Adrenal gland (tissue), 19 donors: ENCODE data around the gene COQ4. TPM values are rescaled to one million over a fixed set of nuclear protein-coding genes. Genes with fewer than 3 reads are reported as not detected.

Source experiments
- DNase-seq, 7 donors: peaks; one replicate each; pipeline ENCODE4 v3.0.0-alpha.2; 2019 to 2020
- H3K27ac ChIP-seq, 5 donors: fragments of 200-600 bp; sonication (generic) in 4 of 5; 1 replicate in 3 of 5; 2 replicates in 2 of 5; pipeline versions ENCODE4 v1.5.1 to v1.8.0; 2016 to 2020; ENCODE audit warnings: mild to moderate bottlenecking in 1 of 5
- H3K27me3 ChIP-seq: fragments of 200-600 bp; 2 replicates; pipeline ENCODE4 v1.8.0; 2021
- H3K36me3 ChIP-seq, 2 donors: fragments of 200-600 bp; replicated peaks in 1 of 2; 1 replicate in 1 of 2; 2 replicates in 1 of 2; pipeline versions ENCODE4 v1.5.1 to v1.8.0; 2018 to 2022
- H3K4me1 ChIP-seq, 2 donors: fragments of 200-600 bp; replicated peaks in 1 of 2; 1 replicate in 1 of 2; 2 replicates in 1 of 2; pipeline versions ENCODE4 v1.5.1 to v1.8.0; 2018 to 2021
- H3K4me3 ChIP-seq, 4 donors: fragments of 200-600 bp; sonication (generic) in 3 of 4; one replicate each; pipeline ENCODE4 v1.5.1; 2016 to 2018
- H3K9me3 ChIP-seq, 3 donors: fragments of 200-600 bp; sonication (generic) in 1 of 3; replicated peaks in 1 of 3; 1 replicate in 2 of 3; 2 replicates in 1 of 3; pipeline versions ENCODE4 v1.5.1 to v1.8.0; 2016 to 2021
- POLR2A ChIP-seq, 2 donors: fragments of 450-650 bp; IDR thresholded peaks; one replicate each; pipeline ENCODE4 v1.6.1; 2017; ENCODE audit warnings: antibody characterized with exemption in 2 of 2, mild to moderate bottlenecking in 2 of 2, moderate library complexity in 1 of 2
- WGBS, 4 donors: extraction: QIAGEN DNeasy Blood & Tissue Kit in 2 of 4; methylation state at CpG; one replicate each; pipeline versions ENCODE4 v1.1.5 to v1.1.7; 2013 to 2017; 5-methylcytosine and 5-hydroxymethylcytosine counted together
- intact Hi-C, 2 donors: fragments of 100-400 bp; cut with DNase I; formaldehyde crosslinking; loops; one replicate each; pipeline versions ENCODE4 v1.14.1 to v1.15.0; 2022 to 2023
- long read RNA-seq, 10 donors: library from polyadenylated mRNA in 3 of 10; unstranded in 2 of 10; stranded (forward) in 1 of 10; transcript quantifications; one replicate each; pipeline ENCODE4 v2.0.0 and lab custom pipeline, GENCODE V29; 2021 to 2026
- polyA plus RNA-seq, 3 donors: library from polyadenylated mRNA; stranded (reverse); fragments of 200-250 nt in 2 of 3; fragments of 350-450 nt in 1 of 3; fragmentation: Illumina TruSeq in 1 of 3; extraction: RNeasy Lipid Tissue Mini Kit (QIAGEN cat#74804) in 1 of 3; gene quantifications; one replicate each; pipeline ENCODE4 v1.2.3, GENCODE V29; 2013 to 2014
- total RNA-seq, 9 donors: library from RNA; depleted of rRNA in 4 of 9; stranded (reverse); fragments of >200 nt in 4 of 9; fragments of 120-200 nt in 1 of 9; fragmentation: NEBNext Ultra II Directional in 1 of 9; extraction: Animal tissue kit (Norgen Biotek cat#: 25700) in 1 of 9; gene quantifications; one replicate each; pipeline versions ENCODE4 v1.1.0 to v1.2.4, GENCODE V29; 2013 to 2023
- TF ChIP-seq, protein P1 (sequence below), 6 experiments: fragments of 450-650 bp in 4 of 6; fragments of 200-600 bp in 2 of 6; sonication (generic) in 1 of 6; IDR thresholded peaks; 1 replicate in 5 of 6; 2 replicates in 1 of 6; pipeline versions ENCODE4 v1.5.1 to v1.8.0; 2016 to 2021; ENCODE audit warnings: antibody characterized with exemption in 6 of 6, mild to moderate bottlenecking in 2 of 6, moderate library complexity in 1 of 6
- donor health status: healthy with polysubstance abuse.
- donor health status: Bipolar disorder and iron deficiency.
- donor health status: DM: yes; HTN: yes; CAD: no.
- donor health status: DM: no; HTN: no; CAD: no.
- donor health status: DM: no; HTN: no; CAD: no.
- donor health status: DM: yes; HTN: yes; CAD: no.

Gene COQ4
- total RNA-seq = 10 to 100 TPM; 47.3 to 96.8 (median 68.6) TPM
- 100 to 1,000 TPM in 2 of 3 donors, 10 to 100 TPM in 1; 35.8 to 111 (median 109) TPM for polyA plus RNA-seq
- long read RNA-seq, donor 1, transcript COQ4-201 (7 exons, 1,548 nt) = major isoform, 13 of 34 reads
- long read RNA-seq, donor 1, partial matches to known transcripts = 0 of 34 reads
- long read RNA-seq, donor 1, other reads (novel, unspliced or antisense) = 16 of 34 reads
- long read RNA-seq, donor 2, transcript COQ4-201 (7 exons, 1,548 nt) = major isoform, 8 of 43 reads
- long read RNA-seq, donor 2, partial matches to known transcripts = 27 of 43 reads
- long read RNA-seq, donor 2, other reads (novel, unspliced or antisense) = 0 of 43 reads
- long read RNA-seq, donor 3, transcript COQ4-201 (7 exons, 1,548 nt) = major isoform, 8 of 35 reads
- long read RNA-seq, donor 3, partial matches to known transcripts = 14 of 35 reads
- long read RNA-seq, donor 3, other reads (novel, unspliced or antisense) = 9 of 35 reads
- long read RNA-seq, donor 4, transcript COQ4-201 (7 exons, 1,548 nt) = major isoform, 46 of 71 reads
- long read RNA-seq, donor 4, transcript COQ4-204 (3 exons, 781 nt) = minor isoform, 5 of 71 reads
- long read RNA-seq, donor 4, partial matches to known transcripts = 9 of 71 reads
- long read RNA-seq, donor 4, other reads (novel, unspliced or antisense) = 8 of 71 reads
- long read RNA-seq, donor 5, transcript COQ4-201 (7 exons, 1,548 nt) = major isoform, 94 of 126 reads
- long read RNA-seq, donor 5, transcript COQ4-205 (2 exons, 956 nt) = minor isoform, 6 of 126 reads
- long read RNA-seq, donor 5, partial matches to known transcripts = 5 of 126 reads
- long read RNA-seq, donor 5, other reads (novel, unspliced or antisense) = 18 of 126 reads
- long read RNA-seq, donor 6, transcript COQ4-201 (7 exons, 1,548 nt) = major isoform, 30 of 47 reads
- long read RNA-seq, donor 6, partial matches to known transcripts = 4 of 47 reads
- long read RNA-seq, donor 6, other reads (novel, unspliced or antisense) = 6 of 47 reads
- long read RNA-seq, donor 7, transcript COQ4-201 (7 exons, 1,548 nt) = major isoform, 5 of 17 reads
- long read RNA-seq, donor 7, partial matches to known transcripts = 8 of 17 reads
- long read RNA-seq, donor 7, other reads (novel, unspliced or antisense) = 0 of 17 reads
- long read RNA-seq, donor 8, transcript COQ4-201 (7 exons, 1,548 nt) = major isoform, 16 of 30 reads
- long read RNA-seq, donor 8, partial matches to known transcripts = 0 of 30 reads
- long read RNA-seq, donor 8, other reads (novel, unspliced or antisense) = 12 of 30 reads
- long read RNA-seq, donor 9, transcript COQ4-201 (7 exons, 1,548 nt) = major isoform, 5 of 18 reads
- long read RNA-seq, donor 9, partial matches to known transcripts = 5 of 18 reads
- long read RNA-seq, donor 9, other reads (novel, unspliced or antisense) = 5 of 18 reads
- long read RNA-seq, donor 10, transcript COQ4-201 (7 exons, 1,548 nt) = major isoform, 9 of 20 reads
- long read RNA-seq, donor 10, partial matches to known transcripts = 0 of 20 reads
- long read RNA-seq, donor 10, other reads (novel, unspliced or antisense) = 6 of 20 reads

DNA sequence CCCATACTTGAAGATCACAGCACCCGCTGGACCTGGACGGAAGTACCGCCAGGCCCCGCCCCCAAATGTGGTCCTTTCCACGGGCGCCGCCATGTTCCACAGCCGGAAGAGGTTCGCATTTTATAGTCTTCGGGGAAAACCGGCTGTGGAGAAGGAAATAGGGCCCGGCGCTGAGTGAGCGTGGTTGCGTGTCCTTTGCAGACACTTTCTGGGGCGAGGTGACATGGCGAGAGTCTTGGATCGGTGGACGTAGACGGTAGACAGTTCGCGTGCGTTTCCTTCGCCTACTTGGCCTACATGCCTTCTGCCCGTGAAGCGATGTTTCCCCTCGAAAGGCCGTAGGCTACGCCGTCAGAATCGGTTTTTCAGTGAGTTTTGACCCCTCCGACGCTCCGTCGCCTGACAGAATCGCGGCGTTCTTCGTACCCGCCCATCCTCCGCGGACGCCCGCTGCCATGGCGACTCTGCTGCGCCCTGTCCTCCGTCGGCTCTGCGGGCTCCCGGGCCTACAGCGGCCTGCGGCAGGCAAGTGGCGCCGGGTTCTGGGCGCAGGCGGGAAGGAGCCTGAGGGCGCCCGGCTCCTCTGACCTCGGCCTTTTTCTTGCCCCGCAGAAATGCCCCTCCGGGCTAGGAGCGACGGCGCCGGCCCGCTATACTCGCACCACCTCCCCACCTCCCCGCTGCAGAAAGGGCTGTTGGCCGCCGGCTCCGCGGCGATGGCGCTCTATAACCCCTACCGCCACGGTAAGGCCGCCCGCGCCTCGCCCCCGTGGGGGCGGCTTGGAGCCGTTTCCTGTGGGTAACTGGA, at the start of gene COQ4, which contains the start of gene TRUB2:
COQ4 (plus strand) TSS at position 436 of the 808 bp plus-strand sequence; CDS start at position 456, 20 bp downstream.
TRUB2 (minus strand) TSS at position 44 of the 808 bp plus-strand sequence; CDS start at position 5, 39 bp downstream.
- H3K4me1 ChIP-seq = peaks cover 17 to 22% of the 10 kb centered on the region in 2 donors
- intact Hi-C loops = no loop called here
- H3K27me3 ChIP-seq = no peaks in the 10 kb centered on the region
- 0 to 1% (median 0%) methylated on average over 17 to 83 of the region's 83 CpGs for WGBS, 4 donors
- DNase-seq = peak; percentile 91 to 97 (median 94)
- H3K27ac ChIP-seq = peak within 1 kb of the TSS; percentile 77 to 96 (median 81)
- H3K36me3 ChIP-seq = peaks cover 0 to 35% of the 10 kb centered on the region in 2 donors
- H3K9me3 ChIP-seq = no peaks in the 10 kb centered on the region
- peak in 1 of 2 donors; percentile 40 for TF ChIP-seq POLR2A (IDR thresholded peaks at IDR 0.05)
- TF ChIP-seq, protein P1, sequence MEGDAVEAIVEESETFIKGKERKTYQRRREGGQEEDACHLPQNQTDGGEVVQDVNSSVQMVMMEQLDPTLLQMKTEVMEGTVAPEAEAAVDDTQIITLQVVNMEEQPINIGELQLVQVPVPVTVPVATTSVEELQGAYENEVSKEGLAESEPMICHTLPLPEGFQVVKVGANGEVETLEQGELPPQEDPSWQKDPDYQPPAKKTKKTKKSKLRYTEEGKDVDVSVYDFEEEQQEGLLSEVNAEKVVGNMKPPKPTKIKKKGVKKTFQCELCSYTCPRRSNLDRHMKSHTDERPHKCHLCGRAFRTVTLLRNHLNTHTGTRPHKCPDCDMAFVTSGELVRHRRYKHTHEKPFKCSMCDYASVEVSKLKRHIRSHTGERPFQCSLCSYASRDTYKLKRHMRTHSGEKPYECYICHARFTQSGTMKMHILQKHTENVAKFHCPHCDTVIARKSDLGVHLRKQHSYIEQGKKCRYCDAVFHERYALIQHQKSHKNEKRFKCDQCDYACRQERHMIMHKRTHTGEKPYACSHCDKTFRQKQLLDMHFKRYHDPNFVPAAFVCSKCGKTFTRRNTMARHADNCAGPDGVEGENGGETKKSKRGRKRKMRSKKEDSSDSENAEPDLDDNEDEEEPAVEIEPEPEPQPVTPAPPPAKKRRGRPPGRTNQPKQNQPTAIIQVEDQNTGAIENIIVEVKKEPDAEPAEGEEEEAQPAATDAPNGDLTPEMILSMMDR (IDR thresholded peaks at IDR 0.05) = no peak
- peak within 1 kb of the TSS; percentile 24 to 85 (median 72) for H3K4me3 ChIP-seq

DNA sequence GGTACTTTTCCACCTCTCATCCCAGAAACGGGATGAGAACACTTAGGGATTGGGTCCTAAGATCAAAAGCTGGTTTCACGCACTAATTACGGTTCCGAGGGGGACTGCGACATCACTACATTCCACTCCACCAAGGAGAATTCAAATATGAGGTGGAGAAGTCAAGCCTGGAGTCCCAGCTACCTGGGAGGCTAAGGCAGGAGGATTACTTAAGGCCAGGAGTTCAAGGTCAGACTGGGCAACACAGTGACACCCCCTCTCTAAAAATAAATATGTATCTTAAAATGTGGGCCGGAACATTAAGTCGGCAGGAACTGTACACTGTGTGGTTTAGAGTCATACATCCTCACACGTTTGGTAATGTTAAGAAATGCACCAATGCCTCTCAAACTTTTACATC, 48.4 kb upstream of the COQ4 start:
- no peaks in the 10 kb centered on the region for H3K27me3 ChIP-seq
- peak overlapping the region in 1 of 5 donors; percentile 81 for H3K27ac ChIP-seq
- TF ChIP-seq, protein P1 (IDR thresholded peaks at IDR 0.05) = no peak
- no peak for TF ChIP-seq POLR2A (IDR thresholded peaks at IDR 0.05)
- intact Hi-C loops = no loop called here
- DNase-seq = no peak
- H3K9me3 ChIP-seq = no peaks in the 10 kb centered on the region
- H3K4me1 ChIP-seq = peaks cover 11 to 25% of the 10 kb centered on the region in 2 donors
- H3K36me3 ChIP-seq = peaks cover 0 to 37% of the 10 kb centered on the region in 2 donors
- WGBS, 4 donors = 64 to 70% (median 67%) methylated on average over 7 to 8 of the region's 8 CpGs
- H3K4me3 ChIP-seq = no peak overlapping the region

DNA sequence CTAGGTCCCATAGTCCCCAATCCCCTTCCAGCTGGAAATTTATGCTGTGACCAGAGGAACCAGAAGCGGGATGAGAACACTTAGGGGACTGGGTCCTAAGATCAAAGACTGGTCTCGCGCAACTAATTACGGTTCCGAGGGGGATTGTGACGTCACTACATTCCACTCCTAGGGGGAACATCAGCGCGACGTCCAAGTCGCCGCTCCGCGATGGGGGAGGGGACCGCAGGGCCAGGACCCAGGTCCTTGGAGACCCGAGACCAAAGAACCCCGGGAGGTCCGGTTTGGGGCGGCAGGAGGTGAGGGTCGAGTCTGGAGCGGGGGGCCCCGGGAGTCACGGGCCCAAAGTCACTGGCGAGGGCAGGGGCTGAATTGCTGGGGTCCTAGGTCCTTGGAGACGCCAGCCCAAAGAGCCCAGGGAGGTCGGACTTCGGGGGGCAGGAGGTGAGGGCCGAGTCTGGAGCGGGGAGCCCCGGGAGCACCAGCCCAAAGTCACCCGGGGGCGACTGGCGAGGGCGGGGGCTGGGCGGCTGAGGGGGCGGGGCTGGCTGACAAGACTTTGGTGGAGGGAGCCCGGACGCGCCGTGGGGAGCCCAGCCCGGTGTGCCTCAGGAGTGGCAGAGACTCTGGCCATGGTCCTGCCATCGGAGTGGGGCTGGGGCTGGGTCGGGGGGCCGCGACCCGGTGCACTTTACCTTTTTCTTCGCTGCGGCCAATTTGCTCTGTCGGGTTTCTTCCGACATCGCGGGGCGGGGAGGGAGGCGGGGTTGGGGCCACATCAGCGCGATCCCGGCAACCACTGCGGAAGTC, 47.2 kb upstream of the COQ4 start, which contains the start of gene GOLGA2:
GOLGA2 (minus strand) TSS at position 810 of the 810 bp plus-strand sequence; CDS start at position 779, 31 bp downstream.
- H3K36me3 ChIP-seq = peaks cover 0 to 33% of the 10 kb centered on the region in 2 donors
- DNase-seq = peak; percentile 40 to 75 (median 50)
- peak in 1 of 2 donors; percentile 17 for TF ChIP-seq POLR2A (IDR thresholded peaks at IDR 0.05)
- TF ChIP-seq, protein P1 (IDR thresholded peaks at IDR 0.05) = no peak
- intact Hi-C loops = no loop called here
- no peaks in the 10 kb centered on the region for H3K9me3 ChIP-seq
- peak within 1 kb of the TSS; percentile 6 to 95 (median 75) for H3K27ac ChIP-seq
- 0 to 1% (median 1%) methylated on average over 17 to 56 of the region's 57 CpGs for WGBS, 4 donors
- peak within 1 kb of the TSS; percentile 48 to 92 (median 74) for H3K4me3 ChIP-seq
- no peaks in the 10 kb centered on the region for H3K27me3 ChIP-seq
- H3K4me1 ChIP-seq = peaks cover 11 to 25% of the 10 kb centered on the region in 2 donors
